Stimulated activated CD4-positive, alpha-beta T cell treated with anti-CD3 and anti-CD28 coated beads, TNF-alpha, amount 100 ng/mL, for 1 hour (primary cell): ENCODE measurements around the gene CDK6.

Experiments used
- DNase-seq, 3 donors: peaks; one replicate each; pipeline ENCODE4 v3.0.0-alpha.2; 2020; ENCODE audit warnings: low read depth in 3 of 3, low spot score in 1 of 3

Gene CDK6

GRCh38 chr7:92652536-92652935 is 183.8 kb downstream of the CDK6 start:
- no peak for DNase-seq

DNA sequence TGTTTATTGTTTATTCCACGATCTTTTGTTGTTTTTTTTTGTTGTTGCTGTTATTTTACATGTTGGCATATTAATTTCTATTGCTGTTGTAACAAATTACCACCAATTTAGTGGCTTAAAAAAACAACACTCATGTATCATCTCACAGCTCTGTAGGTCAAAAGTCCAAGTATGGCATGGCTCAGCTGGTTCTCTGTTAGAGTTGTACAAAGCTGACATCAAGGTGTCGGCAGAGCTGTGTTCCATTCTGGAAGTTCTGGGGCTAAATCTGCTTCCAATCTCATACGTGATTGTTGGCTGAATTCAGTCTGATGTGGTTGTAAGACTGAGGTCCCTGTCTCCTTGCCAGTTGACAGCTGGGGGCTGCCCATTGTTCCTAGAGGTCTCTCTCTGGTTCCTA is 186.0 kb downstream of the CDK6 start:
- DNase-seq, result no peak

DNA sequence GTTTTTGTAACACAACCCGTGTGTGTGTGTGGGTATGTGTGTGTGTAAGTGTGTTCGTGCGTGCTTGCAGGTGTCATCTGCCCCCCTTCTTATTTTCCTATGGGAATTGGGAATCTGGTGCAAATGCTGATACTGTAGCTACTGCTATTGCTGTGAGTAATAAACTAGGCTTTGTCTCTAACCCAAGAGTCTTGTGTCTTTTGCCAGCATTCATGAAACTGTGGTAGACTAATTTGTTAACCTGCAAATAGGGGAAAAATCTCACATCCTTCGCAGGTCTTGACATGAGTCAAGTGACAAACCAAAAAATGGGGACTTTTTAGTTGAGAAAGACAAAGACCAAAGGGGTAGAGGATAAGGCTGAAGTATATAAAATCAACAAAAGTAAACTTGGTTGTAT is 188.3 kb downstream of the CDK6 start:
- DNase-seq, result no peak

DNA sequence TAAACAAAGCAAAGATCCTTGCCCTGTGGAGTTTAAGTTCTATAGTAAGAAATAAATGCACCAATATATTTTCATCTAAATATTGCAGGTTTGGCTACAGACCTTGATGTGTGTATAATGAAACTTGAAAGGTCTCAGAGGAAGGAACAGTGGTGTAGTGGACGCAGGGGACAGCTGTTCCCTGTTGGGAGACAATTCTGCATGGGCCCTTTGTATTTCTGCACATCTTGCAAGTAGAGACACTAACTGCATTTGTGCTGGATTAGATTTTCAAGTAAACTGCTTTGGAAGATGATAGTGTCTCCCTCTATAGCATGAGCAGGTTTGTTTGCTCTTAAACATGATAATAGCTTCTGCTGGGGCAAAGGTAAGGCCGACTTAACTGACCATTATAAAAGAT is 188.7 kb downstream of the CDK6 start:
- no peak for DNase-seq

DNA sequence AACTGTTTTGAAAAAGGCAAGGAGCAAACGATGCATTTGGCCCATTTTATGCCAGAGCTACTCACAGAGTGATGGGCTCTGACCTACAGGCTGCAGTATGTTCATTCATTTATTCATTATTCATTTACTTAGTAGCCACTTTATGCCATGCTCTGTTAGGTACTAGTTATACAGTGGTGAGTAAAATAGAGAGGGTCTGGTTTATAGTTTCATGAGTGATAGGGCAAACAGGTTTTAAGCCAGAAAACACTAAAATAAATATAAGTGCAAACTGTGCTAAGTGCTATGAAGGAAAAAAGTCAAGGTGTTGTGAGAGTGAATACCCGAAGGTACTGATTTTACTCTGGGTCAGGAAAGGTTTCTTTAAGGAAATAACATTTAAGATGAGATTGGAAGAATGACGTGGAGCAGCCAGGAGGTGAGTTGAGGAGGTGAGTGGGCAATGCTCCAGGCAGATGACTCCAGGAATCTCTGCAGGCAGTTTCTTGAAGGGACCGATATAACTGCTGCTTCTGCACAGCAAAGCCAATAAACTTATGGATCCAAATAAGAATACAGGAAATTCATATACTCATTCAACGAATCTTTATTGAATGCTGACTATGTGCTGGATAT is 189.3 kb downstream of the CDK6 start:
- DNase-seq, result no peak

- no peak for DNase-seq
These were observed 191.0 kb downstream of the CDK6 start for GRCh38 chr7:92645114-92646061.

DNA sequence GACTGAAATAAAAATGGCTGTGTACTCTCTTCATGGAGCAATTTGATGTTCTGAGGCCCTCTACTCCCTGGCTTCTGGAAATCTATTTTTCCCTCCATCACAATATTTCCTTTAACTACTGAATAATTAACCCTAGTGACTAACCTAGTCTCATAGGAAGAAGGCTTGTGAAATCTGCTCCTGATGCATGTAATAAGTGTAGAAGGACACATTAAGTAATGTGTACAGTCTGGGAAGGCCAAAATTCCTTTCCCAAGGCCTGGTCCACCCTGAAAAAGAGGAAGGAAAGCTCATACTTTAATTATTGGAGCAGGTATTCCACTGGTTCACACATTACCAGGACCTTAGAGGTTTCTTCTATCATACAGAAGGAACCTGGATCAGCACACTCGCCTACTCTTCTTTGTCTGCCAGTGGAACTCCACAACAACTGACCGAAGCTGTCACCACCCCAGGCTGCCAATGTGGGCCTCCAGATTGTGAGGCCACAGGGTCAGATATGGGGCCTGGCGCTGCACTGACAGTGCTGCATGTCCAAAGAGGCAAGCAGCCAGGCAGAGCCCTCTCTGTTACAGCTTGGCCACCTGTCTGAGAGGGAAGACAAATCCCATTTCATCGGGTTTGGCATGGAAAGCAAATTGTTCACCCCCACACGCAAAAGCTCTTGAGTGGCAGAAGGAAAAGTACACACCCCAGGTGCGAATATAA is 191.8 kb downstream of the CDK6 start:
- DNase-seq, result no peak

DNA sequence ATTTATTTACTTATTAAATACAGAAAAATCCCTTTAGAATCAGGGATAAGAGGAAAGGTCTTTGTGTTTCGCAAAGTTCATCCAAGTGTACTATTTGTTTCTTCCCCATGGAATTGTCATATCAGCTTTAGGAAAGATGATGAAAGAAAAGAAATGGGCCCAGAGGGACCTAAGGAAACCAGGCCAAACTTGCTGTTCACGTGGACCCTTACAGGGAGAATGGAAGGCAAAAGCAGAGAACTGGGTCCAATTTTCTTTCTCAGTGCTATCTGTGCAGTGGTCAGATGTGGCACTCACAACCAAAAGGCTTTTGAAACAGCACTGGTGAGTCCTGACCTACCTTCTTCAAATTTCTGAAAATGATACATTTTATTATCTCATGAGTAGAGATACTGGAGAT is 192.6 kb downstream of the CDK6 start:
- no peak for DNase-seq

DNA sequence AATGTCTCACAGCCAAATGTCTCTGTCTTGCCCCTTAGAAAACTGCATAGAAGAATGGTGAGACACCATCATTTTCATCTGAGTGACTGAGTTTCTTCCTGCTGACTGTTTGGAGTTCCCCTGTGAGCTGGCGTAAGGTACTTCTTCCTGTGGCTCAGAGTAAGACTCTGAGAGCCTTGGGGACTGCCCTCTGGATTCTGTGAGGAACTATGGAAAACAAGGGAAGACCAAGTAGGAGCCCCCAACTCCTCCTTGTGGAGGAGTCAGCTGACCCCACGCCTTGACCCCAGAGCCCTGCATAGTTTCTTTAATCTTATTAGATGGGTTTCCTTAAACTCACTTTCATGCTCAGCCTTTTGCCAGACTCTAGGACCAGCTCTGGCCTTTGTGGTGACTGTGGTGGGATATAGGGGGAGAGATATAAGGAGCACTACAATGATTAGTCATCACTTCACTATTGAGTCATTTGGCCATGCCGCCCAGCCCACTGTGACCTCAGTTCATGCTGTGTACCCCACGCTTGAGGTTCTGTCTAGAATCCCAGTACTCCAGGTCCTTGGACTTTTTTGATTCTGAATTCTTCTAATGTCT is 194.4 kb downstream of the CDK6 start:
- DNase-seq, result no peak

GRCh38 chr7:92639966-92640365 is 196.4 kb downstream of the CDK6 start:
- DNase-seq, result no peak

DNA sequence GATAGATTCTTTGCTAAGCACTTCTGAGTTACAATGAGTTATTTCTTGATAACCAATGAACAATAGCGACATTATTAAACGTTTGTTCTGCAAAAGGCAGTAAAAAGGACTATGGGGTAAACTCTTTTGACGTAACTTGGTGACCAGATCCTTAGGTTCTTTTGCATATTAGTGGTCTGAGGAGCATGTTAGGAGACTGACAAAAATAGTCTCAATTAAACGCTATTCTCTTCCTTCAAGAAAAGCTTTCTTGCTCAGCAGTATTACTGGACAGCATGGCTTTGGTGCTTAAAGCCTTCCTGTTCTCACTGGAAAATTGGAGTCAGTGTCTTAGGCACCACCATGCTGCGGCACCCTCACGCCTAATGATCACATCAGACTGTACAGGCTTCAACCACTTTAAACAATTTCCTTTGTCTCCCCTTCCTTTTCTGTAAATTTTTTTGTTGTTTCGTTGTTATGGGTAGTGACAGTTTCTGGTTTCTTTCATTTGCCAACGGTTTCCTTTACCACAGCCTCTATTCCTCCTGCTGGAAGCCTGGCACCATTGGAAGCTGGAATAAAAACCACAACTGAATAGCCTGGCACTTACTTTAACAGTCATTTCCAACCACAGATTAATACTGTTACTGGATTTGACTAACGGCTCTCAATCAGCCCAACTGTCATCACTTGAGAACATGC is 197.0 kb downstream of the CDK6 start:
- no peak for DNase-seq

DNA sequence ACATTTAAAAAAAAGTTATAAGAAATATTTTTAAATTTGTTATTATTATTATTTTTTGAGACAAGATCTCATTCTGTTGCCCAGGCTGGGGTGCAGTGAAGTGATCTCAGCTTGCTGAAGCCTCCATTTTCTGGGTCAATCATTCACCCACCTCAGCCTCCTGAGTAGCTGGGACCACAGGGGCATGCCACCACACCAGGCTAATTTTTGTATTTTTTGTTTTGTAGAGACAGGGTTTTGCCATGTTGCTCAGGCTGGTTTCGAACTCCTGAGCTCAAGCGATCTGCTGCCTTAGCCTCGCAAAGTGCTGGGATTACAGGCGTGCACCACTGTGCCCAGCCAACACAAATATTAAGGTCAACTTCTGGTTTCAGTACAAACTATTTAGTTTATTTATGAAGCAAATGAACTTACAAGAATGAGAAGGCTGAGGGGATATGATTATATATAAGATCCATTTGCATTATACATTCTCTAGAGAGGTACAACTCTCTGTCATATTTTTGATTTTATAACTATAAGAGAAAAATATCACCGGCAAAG is 200.3 kb downstream of the CDK6 start:
- DNase-seq, result no peak

DNA sequence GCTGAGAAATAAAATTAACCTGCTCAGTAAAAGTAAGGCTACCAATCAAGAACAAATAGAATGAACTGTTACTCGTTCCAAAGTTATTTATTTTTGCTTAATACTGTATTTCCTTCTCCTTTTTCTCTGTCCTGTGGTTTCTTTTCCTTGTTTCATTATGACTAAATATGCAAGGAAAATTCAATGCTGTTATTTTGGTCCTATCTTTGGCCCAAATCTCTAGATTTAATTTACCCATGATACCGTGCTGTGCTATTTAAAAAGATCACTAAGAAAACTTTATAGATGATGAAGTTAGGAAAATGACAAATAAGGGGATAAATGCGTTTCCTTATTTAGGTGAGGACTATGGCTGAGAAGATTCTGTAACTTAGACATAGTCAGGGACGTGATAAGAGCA is 200.8 kb downstream of the CDK6 start:
- no peak for DNase-seq

GRCh38 chr7:92634924-92635519 is 201.4 kb downstream of the CDK6 start:
- DNase-seq, result no peak

DNA sequence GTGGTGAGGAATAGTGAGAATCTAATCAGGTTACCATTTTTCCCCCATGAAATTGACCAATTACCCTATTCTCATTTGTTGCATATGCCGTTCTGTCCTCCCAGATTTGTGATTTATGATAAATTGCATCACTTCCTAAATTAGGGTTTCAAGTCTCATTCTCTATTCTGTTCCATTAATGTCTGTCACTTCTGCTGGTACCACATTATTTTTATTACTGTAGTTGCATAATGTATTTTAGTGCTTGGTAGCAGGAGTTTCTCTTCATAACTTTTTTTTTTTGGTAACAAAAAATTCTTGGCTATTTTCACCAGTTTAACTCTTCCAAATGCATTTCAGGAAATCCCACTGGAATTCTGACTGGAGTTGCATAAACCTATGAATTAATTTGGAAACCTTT is 202.2 kb downstream of the CDK6 start:
- DNase-seq, result no peak

GRCh38 chr7:92633211-92633906 is 203.0 kb downstream of the CDK6 start:
- no peak for DNase-seq

DNA sequence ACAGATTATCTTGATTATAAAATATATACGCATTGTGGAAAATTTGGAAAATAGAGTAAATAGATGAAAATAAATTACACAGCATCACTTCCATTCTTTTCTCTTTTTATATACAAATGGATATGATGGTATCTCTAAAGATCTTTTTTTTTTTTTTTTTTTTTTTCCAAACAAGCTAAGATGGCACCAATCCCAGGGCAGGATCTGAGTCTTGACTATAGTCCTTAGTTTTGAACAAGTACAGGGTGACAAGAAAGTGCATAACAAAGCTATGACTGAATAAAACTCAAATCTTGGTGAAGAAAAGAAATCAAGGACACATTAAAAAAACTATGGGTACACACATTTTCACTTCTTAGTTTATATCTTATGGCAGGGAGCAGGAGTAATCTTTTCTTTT is 203.6 kb downstream of the CDK6 start:
- DNase-seq, result no peak

- DNase-seq, result no peak
These were observed 204.4 kb downstream of the CDK6 start for GRCh38 chr7:92631850-92632487.
